T-helper 22 cell (primary cell): ENCODE measurements around the gene SP8.
"Not testable (repeated sequence)": the region's sequence is repeated elsewhere in the genome, so short reads cannot be mapped to it uniquely, and the experiment has no call there.

Source experiments
- DNase-seq: peaks from one replicate; pipeline ENCODE4 v3.0.0-alpha.2; 2020; ENCODE audit warnings: low read depth

Gene SP8

GRCh38 chr7:20786779-20787659 is at the start of gene SP8:
SP8 (minus strand) TSS chr7:20786886; CDS start chr7:20786798, 88 bp downstream.
- no peak for DNase-seq

- not testable (repeated sequence) for DNase-seq
These were observed 49.7 kb upstream of the SP8 start for GRCh38 chr7:20836424-20836823.

GRCh38 chr7:20835111-20835750 is 48.5 kb upstream of the SP8 start:
- no peak for DNase-seq

- DNase-seq: no peak
These were observed 48.0 kb upstream of the SP8 start for GRCh38 chr7:20834656-20835055.

DNA sequence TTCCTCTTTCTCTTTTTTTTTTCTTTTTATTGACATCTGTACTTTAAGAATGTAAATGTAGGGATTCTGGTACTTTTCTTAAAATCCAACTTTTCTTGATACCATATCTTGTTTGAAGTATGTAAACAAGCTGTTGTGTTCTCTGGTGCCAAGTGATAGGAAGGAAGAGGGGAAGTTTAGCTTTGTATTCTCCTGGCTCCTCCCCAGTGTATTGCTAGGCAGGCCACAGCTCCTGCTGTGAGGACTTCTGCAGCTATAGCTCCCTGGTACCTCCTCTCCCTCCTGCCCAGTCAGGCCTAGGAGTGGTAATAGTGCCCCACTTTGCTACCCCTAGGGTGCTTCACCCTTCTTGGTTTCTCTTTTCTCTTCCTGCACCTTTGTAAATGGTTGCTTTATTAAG is 45.3 kb upstream of the SP8 start:
- no peak for DNase-seq

DNA sequence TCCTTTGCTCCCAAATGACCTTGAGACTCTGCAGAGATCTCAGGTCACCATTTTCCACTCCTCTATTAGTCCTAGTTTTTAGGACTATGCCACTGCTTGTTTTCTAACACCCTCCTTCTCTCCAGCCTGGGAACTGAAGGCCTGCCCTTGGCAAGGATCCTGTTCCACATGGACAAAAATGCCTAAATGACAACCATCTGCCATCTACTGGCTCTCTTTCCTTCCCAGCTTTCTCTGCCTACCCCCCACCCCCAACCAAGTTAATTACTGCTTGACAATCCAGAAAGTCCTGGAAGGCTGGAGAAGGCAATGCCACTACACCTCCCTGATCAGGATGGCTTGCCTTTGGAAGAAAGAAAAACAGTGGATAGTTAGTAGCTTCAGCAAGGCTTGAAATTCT is 44.8 kb upstream of the SP8 start:
- no peak for DNase-seq

- DNase-seq: no peak
These were observed 42.3 kb upstream of the SP8 start for GRCh38 chr7:20828947-20829346.

DNA sequence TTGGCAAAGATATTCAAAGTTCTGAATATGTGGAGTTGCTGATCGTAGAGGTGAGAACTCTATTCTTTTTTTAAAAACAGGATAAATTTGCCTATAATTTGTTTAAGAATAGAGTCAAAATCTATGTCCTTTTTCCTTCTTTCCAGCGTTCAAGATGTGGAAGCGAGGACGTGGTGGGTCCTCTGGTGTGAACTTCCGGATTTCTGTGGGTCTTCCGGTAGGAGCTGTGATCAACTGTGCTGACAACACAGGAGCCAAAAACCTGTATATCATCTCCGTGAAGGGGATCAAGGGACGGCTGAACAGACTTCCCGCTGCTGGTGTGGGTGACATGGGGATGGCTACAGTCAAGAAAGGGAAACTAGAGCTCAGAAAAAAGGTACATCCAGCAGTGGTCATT is 40.5 kb upstream of the SP8 start:
- DNase-seq: no peak

- DNase-seq: no peak
These were observed 39.6 kb upstream of the SP8 start for GRCh38 chr7:20826243-20826642.

- no peak for DNase-seq
These were observed 38.9 kb upstream of the SP8 start for GRCh38 chr7:20825555-20825954.

- DNase-seq: not testable (repeated sequence)
These were observed 34.7 kb upstream of the SP8 start for GRCh38 chr7:20821390-20821789.

GRCh38 chr7:20816372-20816959 is 29.8 kb upstream of the SP8 start:
- DNase-seq: no peak

DNA sequence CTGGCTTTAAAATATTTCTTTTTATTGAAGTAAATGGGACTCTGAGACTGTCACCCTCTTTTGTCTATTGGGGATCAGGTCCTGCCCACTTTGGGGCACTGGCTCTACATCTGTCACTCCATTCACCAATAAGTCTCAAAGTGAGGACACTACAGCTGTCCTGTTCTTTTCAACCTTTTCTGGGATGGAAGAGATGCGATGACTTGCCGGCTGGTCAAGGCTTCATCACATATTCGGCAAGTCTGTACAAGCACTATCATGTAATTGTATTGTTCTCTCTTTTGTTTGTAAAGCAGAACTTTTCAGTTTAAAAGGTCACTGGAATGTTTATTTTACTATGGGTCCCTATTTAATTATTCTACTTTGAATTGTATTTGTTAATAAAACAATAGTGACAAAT is 17.7 kb upstream of the SP8 start:
- no peak for DNase-seq

GRCh38 chr7:20799566-20800366 is 13.1 kb upstream of the SP8 start:
- no peak for DNase-seq

- no peak for DNase-seq
These were observed 12.0 kb upstream of the SP8 start for GRCh38 chr7:20798694-20799121.

GRCh38 chr7:20798081-20798693 is 11.5 kb upstream of the SP8 start:
- no peak for DNase-seq

DNA sequence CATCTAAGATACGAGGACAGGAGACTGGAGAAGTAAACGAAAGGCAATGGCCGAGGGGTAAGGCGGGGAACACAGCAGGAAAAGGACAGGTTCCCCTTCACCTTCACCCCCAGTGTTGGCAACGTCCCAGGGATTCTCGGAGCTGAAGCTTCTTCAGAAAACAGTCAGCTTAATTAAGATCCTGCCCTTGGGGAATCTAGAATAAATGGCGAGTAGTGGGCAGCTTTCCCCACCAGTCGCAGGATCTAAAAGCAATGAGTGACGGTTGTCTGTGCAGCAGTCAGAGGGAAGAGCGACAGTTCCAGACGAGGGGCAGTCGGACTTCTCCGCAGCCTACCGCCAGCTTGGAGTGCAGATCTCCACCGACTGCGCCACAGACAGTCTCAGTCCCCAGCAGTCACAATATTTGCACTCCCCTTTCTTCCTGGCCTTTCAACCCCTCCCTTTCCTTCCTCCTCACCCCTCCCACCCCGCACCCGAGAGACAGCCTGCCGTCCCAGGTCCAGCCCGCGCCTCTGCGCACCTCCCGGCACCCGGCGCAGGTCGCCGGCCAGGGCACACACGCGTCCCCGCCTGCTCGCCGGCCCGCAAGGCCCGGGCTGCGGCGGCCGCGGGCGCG is 10.9 kb upstream of the SP8 start:
- DNase-seq: no peak

DNA sequence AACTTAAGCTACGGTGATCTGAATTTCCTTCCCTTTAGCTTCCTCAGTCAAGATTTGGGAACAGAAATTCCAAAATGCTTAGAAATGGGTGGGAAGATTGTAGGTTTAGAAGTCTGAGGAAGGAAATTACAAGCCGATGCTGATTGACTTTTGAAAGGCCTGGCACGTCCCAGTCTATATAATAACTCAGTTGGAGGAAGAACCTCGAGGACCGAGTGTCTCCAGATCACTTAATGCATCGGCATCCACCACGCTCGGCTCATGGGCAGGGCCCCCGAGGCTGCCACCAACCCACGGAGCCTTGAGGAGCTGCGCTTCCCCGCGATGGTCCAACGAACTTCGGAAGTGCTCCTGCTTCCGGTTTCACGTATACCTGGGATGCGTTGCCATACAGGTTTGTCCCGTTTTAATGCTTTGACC is 10.4 kb upstream of the SP8 start:
- no peak for DNase-seq

- no peak for DNase-seq
These were observed 9.8 kb upstream of the SP8 start for GRCh38 chr7:20796500-20796899.

- DNase-seq: no peak
These were observed 9.2 kb upstream of the SP8 start for GRCh38 chr7:20795881-20796280.

DNA sequence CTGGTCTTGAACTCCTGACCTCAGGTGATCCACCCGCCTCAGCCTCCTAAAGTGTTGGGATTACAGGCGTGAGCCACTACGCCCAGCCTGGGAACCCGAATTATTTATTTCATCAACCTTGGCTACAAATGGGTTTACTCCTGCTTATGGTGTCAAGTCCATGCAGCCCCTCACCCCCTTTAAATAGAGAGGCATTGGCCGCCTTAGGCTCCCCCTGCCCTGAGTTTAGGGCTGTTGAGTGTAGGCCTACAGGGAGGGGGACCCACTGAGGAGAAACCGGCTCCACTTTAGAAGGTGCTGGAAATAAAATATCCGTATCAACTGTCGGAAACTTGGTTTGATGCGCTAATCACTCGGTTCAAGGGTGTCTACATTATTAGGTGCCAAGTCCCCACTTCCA is 8.7 kb upstream of the SP8 start:
- no peak for DNase-seq
